SK-N-SH (cell line): Measurements from ENCODE around the gene PSMD8. TPM values are rescaled to one million over a fixed set of nuclear protein-coding genes. Genes with fewer than 3 reads are reported as not detected.

Experiments
- CTCF ChIA-PET: fragments of 300-600, 350-600 bp; formaldehyde crosslinking; extraction: SDS; loops from one replicate; lab custom pipeline; 2021; lab: Yijun Ruan, JAX
- POLR2A ChIA-PET: fragments of 350-600 bp; sonication (Branson Sonifier 250); formaldehyde crosslinking; extraction: SDS; loops from one replicate; lab custom pipeline; 2020; ENCODE audit warnings: antibody characterized with exemption, inconsistent platforms; lab: Yijun Ruan, JAX
- DNase-seq: peaks from one replicate; pipeline ENCODE4 v3.0.0; 2012
- H2AFZ ChIP-seq: fragments of 200-600 bp; sonication (generic); 2 replicates; pipeline ENCODE4 v1.8.1; 2016; ENCODE audit warnings: antibody characterized with exemption, mild to moderate bottlenecking, low read depth
- H3F3A ChIP-seq: fragments of 200-600 bp; sonication (generic); replicated peaks from 2 replicates; pipeline ENCODE3; 2016; ENCODE audit warnings: antibody characterized with exemption, mild to moderate bottlenecking; ENCODE audit not compliant: insufficient read depth
- H3K27ac ChIP-seq, 2 experiments: fragments of 200-500 bp in 1 of 2; fragments of 200-600 bp in 1 of 2; sonication (Bioruptor generic) in 1 of 2; sonication (generic), shearing (Covaris generic) in 1 of 2; 2 replicates each; pipeline versions ENCODE4 v1.5.1 to v1.6.1; 2014 to 2016; ENCODE audit warnings: low read depth in 2 of 2, inconsistent platforms in 1 of 2, low read length in 1 of 2, mild to moderate bottlenecking in 1 of 2, mixed read lengths in 1 of 2
- H3K27me3 ChIP-seq: fragments of 200-600 bp; sonication (generic), shearing (Covaris generic); 2 replicates; pipeline ENCODE4 v1.6.1; 2016; ENCODE audit warnings: mixed run types; ENCODE audit not compliant: insufficient read depth
- H3K36me3 ChIP-seq, 2 experiments: fragments of 200-500 bp in 1 of 2; fragments of 200-600 bp in 1 of 2; sonication (Bioruptor generic) in 1 of 2; sonication (generic) in 1 of 2; replicated peaks in 1 of 2; 2 replicates each; pipeline versions ENCODE3 to v1.5.1; 2014 to 2016; ENCODE audit warnings: low read length in 1 of 2, mild to moderate bottlenecking in 1 of 2; ENCODE audit not compliant: insufficient read depth in 2 of 2, control insufficient read depth in 1 of 2
- H3K4me1 ChIP-seq, 2 experiments: fragments of 200-500 bp in 1 of 2; fragments of 200-600 bp in 1 of 2; sonication (Bioruptor generic) in 1 of 2; sonication (generic), shearing (Covaris generic) in 1 of 2; 2 replicates each; pipeline versions ENCODE4 v1.5.1 to v1.6.1; 2014 to 2016; ENCODE audit warnings: low read depth in 1 of 2, low read length in 1 of 2, mixed run types in 1 of 2; ENCODE audit not compliant: insufficient read depth in 2 of 2, control insufficient read depth in 1 of 2
- H3K4me2 ChIP-seq: fragments of 200-600 bp; sonication (generic), shearing (Covaris generic); 2 replicates; pipeline ENCODE4 v1.6.1; 2017; ENCODE audit warnings: mixed run types
- H3K4me3 ChIP-seq, 2 experiments: fragments of 200-500 bp in 1 of 2; fragments of 200-600 bp in 1 of 2; sonication (Bioruptor generic) in 1 of 2; sonication (generic), shearing (Covaris generic) in 1 of 2; 2 replicates each; pipeline versions ENCODE4 v1.5.1 to v1.8.1; 2014 to 2016; ENCODE audit warnings: low read depth in 2 of 2, inconsistent platforms in 1 of 2, low read length in 1 of 2, mild to moderate bottlenecking in 1 of 2, mixed read lengths in 1 of 2, moderate library complexity in 1 of 2
- H3K79me2 ChIP-seq: fragments of 200-600 bp; sonication (generic); 2 replicates; pipeline ENCODE4 v1.8.1; 2017; ENCODE audit warnings: mild to moderate bottlenecking; ENCODE audit not compliant: insufficient read depth
- H3K9ac ChIP-seq: fragments of 200-600 bp; sonication (generic); 2 replicates; pipeline ENCODE4 v1.6.1; 2017; ENCODE audit warnings: mixed run types
- H3K9me2 ChIP-seq: fragments of 200-600 bp; sonication (generic); 2 replicates; pipeline ENCODE4 v1.6.1; 2017; ENCODE audit warnings: mixed run types
- H3K9me3 ChIP-seq: fragments of 200-600 bp; sonication (generic); 2 replicates; pipeline ENCODE4 v1.6.1; 2017; ENCODE audit warnings: mixed run types, mild to moderate bottlenecking, moderate library complexity
- H4K20me1 ChIP-seq: fragments of 200-600 bp; sonication (generic); 2 replicates; pipeline ENCODE4 v1.6.1; 2017; ENCODE audit warnings: mild to moderate bottlenecking, mixed run types; ENCODE audit not compliant: insufficient read depth
- EZH2phosphoT487 ChIP-seq: fragments of 200-600 bp; sonication (generic); IDR thresholded peaks from 2 replicates; pipeline ENCODE4 v1.6.1; 2017; ENCODE audit warnings: low read depth, mixed run types, mild to moderate bottlenecking, antibody characterized with exemption, moderate library complexity, borderline replicate concordance
- MXI1 ChIP-seq: IDR thresholded peaks from 2 replicates; pipeline ENCODE4 v1.6.1; 2012; ENCODE audit warnings: mild to moderate bottlenecking, low read depth, low read length, improper control_type of control experiment
- RAD21 ChIP-seq: IDR thresholded peaks from 2 replicates; pipeline ENCODE4 v1.6.1; 2012; ENCODE audit warnings: mild to moderate bottlenecking, low read length
- RCOR1 ChIP-seq: fragments of 150-350 bp; IDR thresholded peaks from 2 replicates; pipeline ENCODE4 v1.6.1; 2017; ENCODE audit warnings: antibody characterized with exemption, low read length
- RFX5 ChIP-seq: IDR thresholded peaks from 2 replicates; pipeline ENCODE4 v1.6.1; 2012; ENCODE audit warnings: mild to moderate bottlenecking, improper control_type of control experiment, low read length
- RXRA ChIP-seq: IDR thresholded peaks from 2 replicates; pipeline ENCODE4 v1.4.0; 2012; ENCODE audit warnings: low read depth, mild to moderate bottlenecking, borderline replicate concordance
- SIN3A ChIP-seq: IDR thresholded peaks from 2 replicates; pipeline ENCODE4 v1.6.1; 2012; ENCODE audit warnings: low read depth, mild to moderate bottlenecking, low read length, moderate library complexity, borderline replicate concordance
- SMC3 ChIP-seq: IDR thresholded peaks from 2 replicates; pipeline ENCODE4 v1.6.1; 2012; ENCODE audit warnings: low read depth, low read length, improper control_type of control experiment
- TCF12 ChIP-seq: IDR thresholded peaks from 2 replicates; pipeline ENCODE4 v1.4.0; 2012
- TEAD4 ChIP-seq: IDR thresholded peaks from 2 replicates; pipeline ENCODE4 v1.4.0; 2012; ENCODE audit warnings: mild to moderate bottlenecking, borderline replicate concordance; ENCODE audit not compliant: insufficient read depth
- USF2 ChIP-seq: fragments of 150-350 bp; IDR thresholded peaks from 2 replicates; pipeline ENCODE4 v1.6.1; 2017; ENCODE audit warnings: antibody characterized with exemption, low read length, low read depth, borderline replicate concordance
- WGBS: methylation state at CpG from one replicate; pipeline ENCODE4 v1.1.6; 2017; ENCODE audit warnings: low lambda C conversion rate; 5-methylcytosine and 5-hydroxymethylcytosine counted together
- polyA plus RNA-seq, 3 experiments: library from polyadenylated mRNA; depleted of rRNA; stranded (reverse); fragments of >200 nt; gene quantifications; 2 replicates each; pipeline ENCODE4 v1.2.3, GENCODE V29; 2012
- TF ChIP-seq, protein P1 (sequence below): IDR thresholded peaks from 2 replicates; pipeline ENCODE4 v1.4.0; 2012; ENCODE audit warnings: low read depth, borderline replicate concordance

The PSMD8 gene
- polyA plus RNA-seq, 1 of the 3 experiments (the other 2 are of a cell fraction) = 400 TPM

DNA sequence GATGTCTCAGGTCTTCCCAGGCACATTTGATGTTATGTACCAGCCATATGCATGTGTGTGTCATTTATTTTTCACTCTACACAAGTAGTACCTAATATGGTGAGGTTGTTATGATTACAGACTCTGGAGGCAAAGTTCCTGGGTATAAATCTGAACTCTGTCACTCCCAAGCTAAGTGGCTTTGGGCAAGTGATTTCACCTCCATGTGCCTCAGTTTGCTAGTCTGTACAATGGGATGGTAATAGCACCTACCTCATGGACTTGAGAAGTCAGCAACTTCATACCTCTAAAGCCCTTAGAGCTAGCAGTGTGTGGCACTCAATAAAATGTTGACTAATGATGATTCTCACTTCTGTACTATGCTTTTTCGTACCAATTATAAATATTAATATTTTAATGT, 42.6 kb upstream of the PSMD8 start:
- Histone ChIP-seq H3K27me3 (no peaks in the 10 kb centered on the region), H3K4me1 (no peaks in the 10 kb centered on the region), H3K9ac (no peak overlapping the region), H3F3A (peaks cover 2% of the 10 kb centered on the region), H3K9me3 (no peaks in the 10 kb centered on the region), H4K20me1 (no peaks in the 10 kb centered on the region), H3K36me3 (no peaks in the 10 kb centered on the region), H3K4me3 (no peak overlapping the region), H3K79me2 (no peaks in the 10 kb centered on the region), H2AFZ (no peak overlapping the region), H3K9me2 (no peaks in the 10 kb centered on the region), H3K27ac (no peak overlapping the region), H3K4me2 (no peak overlapping the region)
- DNase-seq = no peak
- 59% methylated on average over 1 of the region's 1 CpG for WGBS
- POLR2A ChIA-PET = no interaction called here
- TF ChIP-seq MXI1 (no peak), TCF12 (no peak), SMC3 (no peak), SIN3A (no peak), TEAD4 (no peak), RXRA (no peak), RAD21 (no peak), EZH2phosphoT487 (no peak), RFX5 (no peak)
- CTCF ChIA-PET = interaction anchor here (0.6 to 7.1 kb wide), 5 partner anchors 87 to 429 kb away, joined by 3 to 76 read pairs (median 31); no protein-coding TSS in a partner anchor

- H3K79me2 ChIP-seq = no peaks in the 10 kb centered on the region
- no peak overlapping the region for H3K27ac ChIP-seq
- no peak overlapping the region for H3K4me3 ChIP-seq
- H3K4me2 ChIP-seq = no peak overlapping the region
- CTCF ChIA-PET = interaction anchor here (3.2 to 7.1 kb wide), 4 partner anchors 14 to 431 kb away, joined by 20 to 76 read pairs (median 38); partner anchors contain the start of gene KCNK6
- TF ChIP-seq USF2 (no peak), RCOR1 (no peak)
- TF ChIP-seq, protein P1, sequence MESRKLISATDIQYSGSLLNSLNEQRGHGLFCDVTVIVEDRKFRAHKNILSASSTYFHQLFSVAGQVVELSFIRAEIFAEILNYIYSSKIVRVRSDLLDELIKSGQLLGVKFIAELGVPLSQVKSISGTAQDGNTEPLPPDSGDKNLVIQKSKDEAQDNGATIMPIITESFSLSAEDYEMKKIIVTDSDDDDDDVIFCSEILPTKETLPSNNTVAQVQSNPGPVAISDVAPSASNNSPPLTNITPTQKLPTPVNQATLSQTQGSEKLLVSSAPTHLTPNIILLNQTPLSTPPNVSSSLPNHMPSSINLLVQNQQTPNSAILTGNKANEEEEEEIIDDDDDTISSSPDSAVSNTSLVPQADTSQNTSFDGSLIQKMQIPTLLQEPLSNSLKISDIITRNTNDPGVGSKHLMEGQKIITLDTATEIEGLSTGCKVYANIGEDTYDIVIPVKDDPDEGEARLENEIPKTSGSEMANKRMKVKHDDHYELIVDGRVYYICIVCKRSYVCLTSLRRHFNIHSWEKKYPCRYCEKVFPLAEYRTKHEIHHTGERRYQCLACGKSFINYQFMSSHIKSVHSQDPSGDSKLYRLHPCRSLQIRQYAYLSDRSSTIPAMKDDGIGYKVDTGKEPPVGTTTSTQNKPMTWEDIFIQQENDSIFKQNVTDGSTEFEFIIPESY = no peak
- no peaks in the 10 kb centered on the region for H4K20me1 ChIP-seq
- H3K9ac ChIP-seq = no peak overlapping the region
- peaks cover 0 to 5% of the 10 kb centered on the region in 2 experiments; a peak in 1 of 4 replicates for H3K4me1 ChIP-seq
- WGBS = 81% methylated on average over 9 of the region's 9 CpGs
- no peaks in the 10 kb centered on the region for H3K36me3 ChIP-seq
- DNase-seq = no peak
- POLR2A ChIA-PET = no interaction called here
- H3F3A ChIP-seq = peaks cover 2% of the 10 kb centered on the region
- no peaks in the 10 kb centered on the region for H3K27me3 ChIP-seq
- no peak overlapping the region for H2AFZ ChIP-seq
- no peaks in the 10 kb centered on the region for H3K9me3 ChIP-seq
- no peaks in the 10 kb centered on the region for H3K9me2 ChIP-seq
Measured at GRCh38 chr19:38333245-38333644, 41.1 kb upstream of the PSMD8 start.
